H1 (cell line): ENCODE measurements around the gene ARHGAP42. TPM values are rescaled to one million over a fixed set of nuclear protein-coding genes. Genes with fewer than 3 reads are reported as not detected.

Source experiments
- CTCF ChIA-PET: fragments of 300-600 bp; sonication (Branson Sonifier 250); formaldehyde crosslinking; loops from one replicate; lab custom pipeline; 2021; ENCODE audit not compliant: partially characterized antibody; lab: Charles Lee
- POLR2A ChIA-PET: fragments of 300-600 bp; sonication (Branson Sonifier 250); formaldehyde crosslinking; loops from one replicate; lab custom pipeline; 2021; ENCODE audit warnings: inconsistent platforms; ENCODE audit not compliant: partially characterized antibody; lab: Charles Lee
- DNase-seq, 2 experiments: peaks; one replicate each; pipeline versions ENCODE4 v3.0.0 to v3.0.0-alpha.2; 2010 to 2022; ENCODE audit warnings: low spot score in 2 of 2, low read depth in 1 of 2, mixed read lengths in 1 of 2
- FAIRE-seq: peaks from 2 replicates; lab custom pipeline; 2011; peaks lifted over from hg19 to GRCh38; lab: Jason Lieb, UNC
- H2AFZ ChIP-seq: 2 replicates; pipeline ENCODE4 v1.8.1; 2012; ENCODE audit warnings: low read length, inconsistent platforms
- H2AK5ac ChIP-seq: 2 replicates; pipeline ENCODE4 v1.6.1; 2013; ENCODE audit warnings: low read depth, low read length
- H2BK120ac ChIP-seq: replicated peaks from 2 replicates; pipeline ENCODE3; 2013; ENCODE audit warnings: low read depth, low read length, inconsistent platforms
- H2BK12ac ChIP-seq: 2 replicates; pipeline ENCODE4 v1.6.1; 2013; ENCODE audit warnings: low read depth, low read length
- H2BK15ac ChIP-seq: 2 replicates; pipeline ENCODE4 v1.6.1; 2013; ENCODE audit warnings: low read length
- H2BK20ac ChIP-seq: 2 replicates; pipeline ENCODE4 v1.6.1; 2013; ENCODE audit warnings: low read length
- H2BK5ac ChIP-seq: 2 replicates; pipeline ENCODE4 v1.6.1; 2013; ENCODE audit warnings: low read depth, low read length
- H3K14ac ChIP-seq: 2 replicates; pipeline ENCODE4 v1.6.1; 2013; ENCODE audit warnings: inconsistent platforms; ENCODE audit not compliant: insufficient read length
- H3K18ac ChIP-seq: 2 replicates; pipeline ENCODE4 v1.6.1; 2013; ENCODE audit warnings: low read length; ENCODE audit errors: extremely low read depth
- H3K23ac ChIP-seq: 2 replicates; pipeline ENCODE4 v1.6.1; 2013; ENCODE audit warnings: inconsistent platforms; ENCODE audit not compliant: insufficient read length
- H3K23me2 ChIP-seq: 2 replicates; pipeline ENCODE4 v1.6.1; 2013; ENCODE audit warnings: low read depth, low read length
- H3K27ac ChIP-seq: 2 replicates; pipeline ENCODE4 v1.6.1; 2011; ENCODE audit warnings: low read depth, low read length, inconsistent platforms
- H3K27me3 ChIP-seq, 4 experiments: replicated peaks in 1 of 4; 1 replicate in 1 of 4; 2 replicates in 3 of 4; pipeline versions ENCODE4 v1.6.1 to v1.8.1; 2011 to 2013; ENCODE audit warnings: low read length in 3 of 4, mild to moderate bottlenecking in 3 of 4, inconsistent platforms in 2 of 4, mixed read lengths in 2 of 4, moderate library complexity in 1 of 4; ENCODE audit not compliant: control insufficient read depth in 3 of 4, insufficient read depth in 3 of 4; ENCODE audit errors: extremely low read depth in 1 of 4
- H3K36me3 ChIP-seq, 4 experiments: 2 replicates each; pipeline versions ENCODE4 v1.6.1 to v1.8.1; 2011 to 2013; ENCODE audit warnings: mild to moderate bottlenecking in 4 of 4, low read length in 3 of 4, moderate library complexity in 2 of 4, control low read depth in 1 of 4, inconsistent platforms in 1 of 4; ENCODE audit not compliant: insufficient read depth in 4 of 4, control insufficient read depth in 2 of 4
- H3K4ac ChIP-seq: replicated peaks from 2 replicates; pipeline ENCODE3; 2013; ENCODE audit warnings: low read length, low read depth, mixed read lengths, inconsistent platforms; ENCODE audit not compliant: insufficient read length
- H3K4me1 ChIP-seq, 4 experiments: replicated peaks in 1 of 4; 1 replicate in 1 of 4; 2 replicates in 3 of 4; pipeline versions ENCODE4 v1.6.1 to v1.8.1; 2011 to 2013; ENCODE audit warnings: low read length in 3 of 4, inconsistent platforms in 2 of 4, mixed read lengths in 1 of 4; ENCODE audit not compliant: insufficient read depth in 4 of 4, control insufficient read depth in 3 of 4
- H3K4me2 ChIP-seq, 2 experiments: 2 replicates each; pipeline versions ENCODE4 v1.6.1 to v1.8.1; 2011 to 2013; ENCODE audit warnings: low read depth in 2 of 2, low read length in 2 of 2, control low read depth in 1 of 2, inconsistent platforms in 1 of 2, mild to moderate bottlenecking in 1 of 2; ENCODE audit not compliant: insufficient read depth in 1 of 2
- H3K4me3 ChIP-seq, 4 experiments: fragments of 200-600, 300-600 bp in 1 of 4; sonication (generic), shearing (Covaris generic), sonication (Bioruptor Twin) in 1 of 4; 2 replicates each; pipeline versions ENCODE4 v1.5.1 to v1.8.1; 2011 to 2016; ENCODE audit warnings: low read length in 4 of 4, low read depth in 3 of 4, control low read depth in 2 of 4, inconsistent platforms in 2 of 4, mild to moderate bottlenecking in 2 of 4, mixed read lengths in 1 of 4, moderate library complexity in 1 of 4; ENCODE audit not compliant: insufficient read depth in 2 of 4; ENCODE audit errors: extremely low read depth in 1 of 4
- H3K56ac ChIP-seq: replicated peaks from 2 replicates; pipeline ENCODE3; 2013; ENCODE audit warnings: low read depth, mild to moderate bottlenecking, mixed read lengths, low read length, inconsistent platforms; ENCODE audit not compliant: insufficient read length
- H3K79me1 ChIP-seq: 2 replicates; pipeline ENCODE4 v1.6.1; 2013; ENCODE audit warnings: low read depth, low read length, control low read depth
- H3K79me2 ChIP-seq, 2 experiments: 2 replicates each; pipeline versions ENCODE4 v1.6.1 to v1.8.1; 2012 to 2013; ENCODE audit warnings: low read length in 2 of 2, mild to moderate bottlenecking in 2 of 2, inconsistent platforms in 1 of 2; ENCODE audit not compliant: insufficient read depth in 2 of 2, control insufficient read depth in 1 of 2
- H3K9ac ChIP-seq, 4 experiments: replicated peaks in 1 of 4; 1 replicate in 1 of 4; 2 replicates in 3 of 4; pipeline versions ENCODE4 v1.6.1 to v1.8.1; 2011 to 2013; ENCODE audit warnings: low read depth in 3 of 4, low read length in 3 of 4, control low read depth in 2 of 4, mild to moderate bottlenecking in 2 of 4, moderate library complexity in 2 of 4, inconsistent platforms in 1 of 4; ENCODE audit errors: extremely low read depth in 1 of 4
- H3K9me3 ChIP-seq, 2 experiments: 2 replicates each; pipeline versions ENCODE4 v1.6.1 to v1.8.1; 2012 to 2013; ENCODE audit warnings: mild to moderate bottlenecking in 2 of 2, moderate library complexity in 2 of 2, control low read depth in 1 of 2, inconsistent platforms in 1 of 2, low read depth in 1 of 2, low read length in 1 of 2, mixed read lengths in 1 of 2; ENCODE audit not compliant: insufficient read depth in 2 of 2
- H4K20me1 ChIP-seq, 2 experiments: replicated peaks in 1 of 2; 2 replicates each; pipeline versions ENCODE3 to v1.8.1; 2011 to 2013; ENCODE audit warnings: inconsistent platforms in 2 of 2, low read length in 2 of 2, mild to moderate bottlenecking in 1 of 2; ENCODE audit not compliant: insufficient read depth in 2 of 2, control insufficient read depth in 1 of 2
- H4K5ac ChIP-seq: 2 replicates; pipeline ENCODE4 v1.6.1; 2013; ENCODE audit warnings: low read length, low read depth, mixed read lengths, inconsistent platforms; ENCODE audit not compliant: insufficient read length
- H4K8ac ChIP-seq: 2 replicates; pipeline ENCODE4 v1.8.0; 2013; ENCODE audit warnings: mild to moderate bottlenecking, moderate library complexity, low read length, inconsistent platforms; ENCODE audit not compliant: insufficient read depth; ENCODE audit errors: extremely low read depth
- H4K91ac ChIP-seq: replicated peaks from 2 replicates; pipeline ENCODE3; 2013; ENCODE audit warnings: low read length, mixed read lengths, inconsistent platforms; ENCODE audit not compliant: insufficient read length
- BCL11A ChIP-seq, 2 experiments: IDR thresholded peaks; one replicate each; pipeline ENCODE4 v1.6.1; 2011; ENCODE audit warnings: low read depth in 2 of 2, low read length in 2 of 2, mild to moderate bottlenecking in 2 of 2
- CBX5 ChIP-seq: fragments of 300-800, 300-1000 bp; sonication (generic); IDR thresholded peaks from 2 replicates; pipeline ENCODE4 v1.7.1; 2016; ENCODE audit warnings: antibody characterized with exemption, low read length, low read depth
- CHD2 ChIP-seq: IDR thresholded peaks from 2 replicates; pipeline ENCODE4 v1.6.1; 2012; ENCODE audit warnings: low read length, improper control_type of control experiment
- FOSL1 ChIP-seq: IDR thresholded peaks from 2 replicates; pipeline ENCODE4 v1.6.1; 2011; ENCODE audit warnings: mild to moderate bottlenecking, low read depth, low read length, moderate library complexity; ENCODE audit not compliant: insufficient read depth
- HDAC2 ChIP-seq, 2 experiments: fragments of 300-600 bp in 1 of 2; sonication (generic) in 1 of 2; IDR thresholded peaks; 2 replicates each; pipeline ENCODE4 v1.6.1; 2011 to 2012; ENCODE audit warnings: low read depth in 2 of 2, low read length in 2 of 2, mild to moderate bottlenecking in 2 of 2, moderate library complexity in 2 of 2, borderline replicate concordance in 1 of 2, inconsistent platforms in 1 of 2
- JUND ChIP-seq: IDR thresholded peaks from 2 replicates; pipeline ENCODE4 v1.6.1; 2011; ENCODE audit warnings: mild to moderate bottlenecking, improper control_type of control experiment, low read length
- POLR2A ChIP-seq, 2 experiments: IDR thresholded peaks; 1 replicate in 1 of 2; 2 replicates in 1 of 2; pipeline ENCODE4 v1.6.1; 2011; ENCODE audit warnings: low read depth in 2 of 2, low read length in 2 of 2, mild to moderate bottlenecking in 2 of 2; ENCODE audit errors: control extremely low read depth in 1 of 2
- RAD21 ChIP-seq, 2 experiments: IDR thresholded peaks in 1 of 2; conservative IDR thresholded peaks in 1 of 2; 2 replicates each; pipeline ENCODE4 v1.6.1; 2011; ENCODE audit warnings: low read depth in 2 of 2, low read length in 2 of 2, improper control_type of control experiment in 1 of 2, inconsistent platforms in 1 of 2, mild to moderate bottlenecking in 1 of 2, moderate library complexity in 1 of 2
- RBBP5 ChIP-seq: IDR thresholded peaks from 2 replicates; pipeline ENCODE4 v1.7.1; 2012; ENCODE audit warnings: low read depth, mild to moderate bottlenecking, inconsistent platforms, low read length, moderate library complexity, borderline replicate concordance
- SIN3A ChIP-seq, 2 experiments: IDR thresholded peaks in 1 of 2; conservative IDR thresholded peaks in 1 of 2; 2 replicates each; pipeline ENCODE4 v1.6.1; 2011 to 2012; ENCODE audit warnings: low read length in 2 of 2, improper control_type of control experiment in 1 of 2, low read depth in 1 of 2, mild to moderate bottlenecking in 1 of 2
- SIRT6 ChIP-seq: IDR thresholded peaks from one replicate; pipeline ENCODE4 v1.7.1; 2012; ENCODE audit warnings: low read length, inconsistent platforms
- SP1 ChIP-seq: IDR thresholded peaks from 2 replicates; pipeline ENCODE4 v1.6.1; 2011; ENCODE audit warnings: low read depth, low read length
- TCF12 ChIP-seq: IDR thresholded peaks from 2 replicates; pipeline ENCODE4 v1.6.1; 2011; ENCODE audit warnings: low read depth, mild to moderate bottlenecking, low read length
- YY1 ChIP-seq: IDR thresholded peaks from 2 replicates; pipeline ENCODE4 v1.6.1; 2011; ENCODE audit warnings: low read depth, mild to moderate bottlenecking, low read length
- WGBS, 2 experiments: shearing (Covaris generic) in 1 of 2; methylation state at CpG; one replicate each; pipeline versions ENCODE4 v1.1.6 to v1.1.7; 2013 to 2015; ENCODE audit warnings: low lambda C conversion rate in 2 of 2, mixed read lengths in 2 of 2, inconsistent platforms in 1 of 2, low coverage in 1 of 2, missing lambda C conversion rate in 1 of 2; ENCODE audit not compliant: insufficient replicate concordance in 2 of 2, insufficient coverage in 1 of 2, insufficient read length in 1 of 2; ENCODE audit errors: extremely low coverage in 1 of 2, missing lambda C conversion rate in 1 of 2; 5-methylcytosine and 5-hydroxymethylcytosine counted together
- polyA plus RNA-seq, 7 experiments: library from polyadenylated mRNA; depleted of rRNA in 3 of 7; stranded (reverse) in 5 of 7; unstranded in 2 of 7; fragments of >200 nt in 5 of 7; fragments of 200-250 nt in 2 of 7; gene quantifications; 1 replicate in 5 of 7; 2 replicates in 1 of 7; 4 replicates in 1 of 7; pipeline versions ENCODE4 v1.2.1 to v1.2.3, GENCODE V29; 2011 to 2013; ENCODE audit warnings: missing spikeins in 2 of 7, mixed read lengths in 2 of 7
- total RNA-seq: library from RNA; stranded (reverse); fragmentation: NEBNext Ultra II Directional; extraction: Animal tissue kit (Norgen Biotek cat#: 25700); gene quantifications from 2 replicates; pipeline ENCODE4 v1.2.1, GENCODE V29; 2021

Gene ARHGAP42
- total and polyA plus RNA-seq, 2 of the 8 experiments (the other 6 are each of a cell fraction or from before 2014, with no cell fraction given), result 22.2 to 33.5 TPM

- H3K23ac ChIP-seq, result no peak overlapping the region
- POLR2A ChIA-PET, result interaction anchor here (1.5 kb wide), 1 partner anchor 90 kb away, joined by 3 read pairs; no protein-coding TSS in a partner anchor
- no peak overlapping the region for H2BK120ac ChIP-seq
- DNase-seq (no peak), FAIRE-seq (no peak)
- H2BK5ac ChIP-seq, result no peak overlapping the region
- no peak overlapping the region for H4K5ac ChIP-seq
- peaks cover 0 to 8% (median 2%) of the 10 kb centered on the region in 4 experiments; a peak in 2 of 7 replicates for H3K4me1 ChIP-seq
- H3K9me3 ChIP-seq, result no peaks in the 10 kb centered on the region
- H2BK12ac ChIP-seq, result no peak overlapping the region
- no peak overlapping the region for H4K91ac ChIP-seq
- H3K27me3 ChIP-seq, result no peaks in the 10 kb centered on the region
- peaks cover 0 to 15% of the 10 kb centered on the region in 2 experiments; a peak in 2 of 4 replicates for H3K79me2 ChIP-seq
- 85% methylated on average over 2 of the region's 2 CpGs; no CpG with 5 or more reads in 1 of the 2 experiments for WGBS, 2 experiments
- no peaks in the 10 kb centered on the region for H4K20me1 ChIP-seq
- H3K79me1 ChIP-seq, result no peaks in the 10 kb centered on the region
- H3K4me2 ChIP-seq, result no peak overlapping the region
- H3K27ac ChIP-seq, result no peak overlapping the region
- H3K23me2 ChIP-seq, result no peaks in the 10 kb centered on the region; the same call in 1 of the 2 replicates
- no peak overlapping the region for H3K4me3 ChIP-seq
- CTCF ChIA-PET, result interaction anchor here (1.2 kb wide), 1 partner anchor 8 kb away, joined by 4 read pairs; no protein-coding TSS in a partner anchor
- H3K18ac ChIP-seq, result no peak overlapping the region
- no peak overlapping the region for H2AFZ ChIP-seq
- H4K8ac ChIP-seq, result no peak overlapping the region
- no peak overlapping the region for H3K14ac ChIP-seq
- no peak overlapping the region for H2AK5ac ChIP-seq
- no peak overlapping the region for H3K9ac ChIP-seq
- H3K36me3 ChIP-seq, result peaks cover 0 to 5% (median 0%) of the 10 kb centered on the region in 4 experiments; a peak in 1 of 8 replicates
- no peak overlapping the region for H3K4ac ChIP-seq
- H2BK15ac ChIP-seq, result no peak overlapping the region
- H3K56ac ChIP-seq, result no peak overlapping the region
- no peak overlapping the region for H2BK20ac ChIP-seq
- no peak for TF ChIP-seq CHD2
- no peak for TF ChIP-seq TCF12
- TF ChIP-seq RAD21 (IDR thresholded peaks at IDR 0.05 in 1 of 2, conservative IDR thresholded peaks at IDR 0.05 in 1 of 2; ENCODE audit: low read depth in 2 of 2, low read length in 2 of 2), result no peak
- no peak for TF ChIP-seq SIRT6
- no peak for TF ChIP-seq FOSL1
- TF ChIP-seq HDAC2 (IDR thresholded peaks at IDR 0.05; ENCODE audit: borderline replicate concordance in 1 of 2, low read depth in 2 of 2, low read length in 2 of 2), result no peak
- TF ChIP-seq SP1, result no peak
- no peak for TF ChIP-seq CBX5
- no peak for TF ChIP-seq SIN3A (conservative IDR thresholded peaks at IDR 0.05 in 1 of 2, IDR thresholded peaks at IDR 0.05 in 1 of 2; ENCODE audit: low read depth in 1 of 2, low read length in 2 of 2)
- TF ChIP-seq YY1, result no peak
- no peak for TF ChIP-seq BCL11A (IDR thresholded peaks at IDR 0.05; ENCODE audit: low read depth in 2 of 2, low read length in 2 of 2)
- no peak for TF ChIP-seq JUND
- no peak for TF ChIP-seq POLR2A (IDR thresholded peaks at IDR 0.05; ENCODE audit: control extremely low read depth in 1 of 2, low read depth in 2 of 2, low read length in 2 of 2)
- TF ChIP-seq RBBP5, result no peak
Measured at GRCh38 chr11:100777736-100778135, 90.6 kb downstream of the ARHGAP42 start.
